ENCODE data around the gene MERTK. TPM values are rescaled to one million over a fixed set of nuclear protein-coding genes. Genes with fewer than 3 reads are reported as not detected.
"Not testable (repeated sequence)": the region's sequence is repeated elsewhere in the genome, so short reads cannot be mapped to it uniquely, and the experiment has no call there.

MERTK gene
- total RNA-seq, 5 donors from 2014 or later (not counting 1 experiment from before 2014, with no cell fraction given): 0.12 to 0.73 (median 0.33) TPM

DNA sequence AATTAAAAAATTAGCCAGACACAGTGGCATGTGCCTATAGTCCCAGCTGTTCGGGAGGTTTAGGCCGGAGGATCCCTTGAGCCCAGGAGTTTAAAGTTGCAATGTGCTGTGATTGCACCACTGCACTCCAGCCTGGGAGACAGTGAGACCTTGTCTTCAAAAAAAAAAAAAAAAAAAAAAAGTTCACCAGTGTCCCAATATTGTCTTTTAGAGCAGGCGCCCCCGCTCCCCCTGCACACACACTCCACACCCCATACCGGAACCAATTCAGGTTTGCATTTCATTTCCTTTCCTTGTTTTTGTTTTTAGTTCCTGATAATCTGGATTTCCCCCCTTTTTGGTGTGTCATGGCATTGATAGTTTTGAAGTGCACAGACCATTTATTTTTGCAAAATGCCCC lies 167.1 kb downstream of the MERTK start:
- no CpG with 5 or more reads among the region's 5 CpGs for WGBS (ENCODE audit: insufficient coverage)
- H3K4me3 Mint-ChIP-seq: no peak overlapping the region
- POLR2A ChIA-PET: no interaction called here
- no peaks in the 10 kb centered on the region for H3K27me3 Mint-ChIP-seq
- H3K27ac Mint-ChIP-seq: peak overlapping the region in 1 of 2 donors; percentile 29
- Histone ChIP-seq H3K27ac (ENCODE audit: low read length) (no peak overlapping the region), H3K36me3 (ENCODE audit: control insufficient read depth in 2 of 2, extremely low read depth in 1 of 2, insufficient read depth in 1 of 2, low read length in 1 of 2) (peaks cover 17 to 61% of the 10 kb centered on the region in 2 donors), H3K9me3 (no peaks in the 10 kb centered on the region), H3K4me1 (ENCODE audit: control insufficient read depth in 1 of 2, extremely low read depth in 1 of 2, insufficient read depth in 2 of 2, low read length in 2 of 2) (no peaks in the 10 kb centered on the region), H3K4me3 (ENCODE audit: control insufficient read depth in 1 of 2, extremely low read depth in 1 of 2, low read length in 1 of 2) (no peak overlapping the region), H3K27me3 (replicated peaks in 1 of 2; ENCODE audit: control insufficient read depth in 2 of 2, extremely low read depth in 1 of 2, insufficient read depth in 2 of 2, low read length in 1 of 2) (no peaks in the 10 kb centered on the region)
- peaks cover 69% of the 10 kb centered on the region for H3K36me3 Mint-ChIP-seq
- ATAC-seq (replicated peaks in 1 of 4) (no peak), DNase-seq (no peak)
- H3K9me3 Mint-ChIP-seq: peaks cover 0 to 4% (median 0%) of the 10 kb centered on the region in 3 donors
- H3K4me1 Mint-ChIP-seq: peaks cover 37 to 62% (median 47%) of the 10 kb centered on the region in 3 donors
- CTCF ChIA-PET: no interaction called here

DNA sequence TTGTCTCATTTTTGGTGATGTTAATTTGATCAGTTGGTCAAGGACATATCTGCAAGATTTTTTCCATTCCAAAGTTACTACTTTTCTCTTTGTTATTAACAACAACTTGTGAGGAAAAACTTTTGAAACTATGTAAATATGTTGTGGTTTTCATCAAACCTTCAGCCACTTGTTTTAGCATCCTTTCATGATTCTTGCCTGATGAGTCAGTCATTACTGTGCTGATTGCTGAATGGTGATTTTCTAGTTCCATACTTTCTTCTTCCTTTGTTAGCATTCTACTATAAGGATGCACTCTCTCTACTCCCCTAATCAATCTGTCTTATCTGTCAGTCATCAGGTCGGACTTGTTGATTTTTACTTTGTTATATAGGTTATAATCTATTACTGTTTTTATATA lies 167.6 kb downstream of the MERTK start:
- Histone ChIP-seq H3K27me3 (replicated peaks in 1 of 2; ENCODE audit: control insufficient read depth in 2 of 2, extremely low read depth in 1 of 2, insufficient read depth in 2 of 2, low read length in 1 of 2) (no peaks in the 10 kb centered on the region), H3K9me3 (no peaks in the 10 kb centered on the region), H3K36me3 (ENCODE audit: control insufficient read depth in 2 of 2, extremely low read depth in 1 of 2, insufficient read depth in 1 of 2, low read length in 1 of 2) (peaks cover 22 to 59% of the 10 kb centered on the region in 2 donors), H3K27ac (ENCODE audit: low read length) (no peak overlapping the region), H3K4me1 (ENCODE audit: control insufficient read depth in 1 of 2, extremely low read depth in 1 of 2, insufficient read depth in 2 of 2, low read length in 2 of 2) (no peaks in the 10 kb centered on the region), H3K4me3 (ENCODE audit: control insufficient read depth in 1 of 2, extremely low read depth in 1 of 2, low read length in 1 of 2) (no peak overlapping the region)
- no CpG with 5 or more reads among the region's 1 CpG for WGBS (ENCODE audit: insufficient coverage)
- peaks cover 0 to 4% (median 0%) of the 10 kb centered on the region in 3 donors for H3K9me3 Mint-ChIP-seq
- ATAC-seq (replicated peaks in 1 of 4) (no peak), DNase-seq (no peak)
- H3K36me3 Mint-ChIP-seq: peaks cover 71% of the 10 kb centered on the region
- ChIA-PET CTCF (no interaction called here), POLR2A (no interaction called here)
- H3K4me1 Mint-ChIP-seq: peaks cover 38 to 63% (median 47%) of the 10 kb centered on the region in 3 donors
- H3K27ac Mint-ChIP-seq: peak overlapping the region in 1 of 2 donors; percentile 29
- H3K4me3 Mint-ChIP-seq: no peak overlapping the region
- no peaks in the 10 kb centered on the region for H3K27me3 Mint-ChIP-seq

DNA sequence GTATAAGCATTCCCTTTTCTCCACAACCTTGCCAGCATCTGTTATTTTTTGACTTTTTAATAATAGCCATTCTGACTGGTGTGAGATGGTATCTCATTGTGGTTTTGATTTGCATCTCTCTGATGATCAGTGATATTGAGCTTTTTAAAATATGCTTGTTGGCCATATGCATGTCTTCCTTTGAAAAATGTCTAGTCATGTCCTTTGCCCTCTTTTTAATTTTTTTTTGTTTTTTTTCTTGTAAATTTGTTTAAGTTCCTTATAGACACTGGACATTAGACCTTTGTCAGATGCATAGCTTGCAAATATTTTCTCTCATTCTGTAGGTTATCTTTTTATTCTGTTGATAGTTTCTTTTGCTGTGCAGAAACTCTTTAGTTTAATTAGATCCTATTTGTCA lies 171.4 kb downstream of the MERTK start:
- DNase-seq; H3K4me3 Mint-ChIP-seq; CTCF ChIA-PET; H3K27me3 Mint-ChIP-seq; H3K4me3 ChIP-seq (ENCODE audit: control insufficient read depth in 1 of 2, extremely low read depth in 1 of 2, low read length in 1 of 2); H3K4me1 ChIP-seq (ENCODE audit: control insufficient read depth in 1 of 2, extremely low read depth in 1 of 2, insufficient read depth in 2 of 2, low read length in 2 of 2); H3K9me3 ChIP-seq; ATAC-seq (replicated peaks in 1 of 4); POLR2A ChIA-PET; H3K27ac ChIP-seq (ENCODE audit: low read length); H3K9me3 Mint-ChIP-seq; H3K27me3 ChIP-seq (replicated peaks in 1 of 2; ENCODE audit: control insufficient read depth in 2 of 2, extremely low read depth in 1 of 2, insufficient read depth in 2 of 2, low read length in 1 of 2); H3K27ac Mint-ChIP-seq: not testable (repeated sequence)
- peaks cover 68% of the 10 kb centered on the region for H3K36me3 Mint-ChIP-seq
- peaks cover 39 to 63% (median 43%) of the 10 kb centered on the region in 3 donors for H3K4me1 Mint-ChIP-seq
- peaks cover 14 to 31% of the 10 kb centered on the region in 2 donors for H3K36me3 ChIP-seq (ENCODE audit: control insufficient read depth in 2 of 2, extremely low read depth in 1 of 2, insufficient read depth in 1 of 2, low read length in 1 of 2)

DNA sequence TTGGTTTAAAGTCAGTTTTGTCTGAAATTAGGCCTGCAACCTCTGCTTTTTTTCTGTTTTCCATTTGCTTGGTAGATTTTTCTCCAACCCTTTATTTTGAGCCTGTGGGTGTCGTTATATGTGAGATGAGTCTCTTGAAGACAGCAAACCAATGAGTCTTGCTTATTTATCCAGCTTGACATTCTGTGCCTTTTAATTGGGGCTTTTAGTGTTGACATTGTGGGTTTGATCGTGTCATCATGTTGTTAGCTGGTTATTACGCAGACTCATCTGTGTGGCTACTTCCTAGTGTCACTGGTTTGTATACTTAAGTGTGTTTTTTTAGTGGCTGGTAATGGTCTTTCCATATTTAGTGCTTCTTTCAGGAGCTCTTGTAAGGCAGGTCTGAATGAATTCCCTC lies 175.5 kb downstream of the MERTK start:
- Histone ChIP-seq H3K36me3 (ENCODE audit: control insufficient read depth in 2 of 2, extremely low read depth in 1 of 2, insufficient read depth in 1 of 2, low read length in 1 of 2) (peaks cover 8 to 34% of the 10 kb centered on the region in 2 donors), H3K27me3 (replicated peaks in 1 of 2; ENCODE audit: control insufficient read depth in 2 of 2, extremely low read depth in 1 of 2, insufficient read depth in 2 of 2, low read length in 1 of 2) (no peaks in the 10 kb centered on the region), H3K4me3 (ENCODE audit: control insufficient read depth in 1 of 2, extremely low read depth in 1 of 2, low read length in 1 of 2) (no peak overlapping the region), H3K9me3 (no peaks in the 10 kb centered on the region), H3K27ac (ENCODE audit: low read length) (no peak overlapping the region), H3K4me1 (ENCODE audit: control insufficient read depth in 1 of 2, extremely low read depth in 1 of 2, insufficient read depth in 2 of 2, low read length in 2 of 2) (no peaks in the 10 kb centered on the region)
- ChIA-PET POLR2A (no interaction called here), CTCF (no interaction called here)
- Mint-ChIP-seq H3K9me3 (peaks cover 0 to 9% (median 3%) of the 10 kb centered on the region in 3 donors), H3K36me3 (peaks cover 69% of the 10 kb centered on the region), H3K27ac (no peak overlapping the region), H3K27me3 (no peaks in the 10 kb centered on the region), H3K4me1 (peaks cover 36 to 49% (median 36%) of the 10 kb centered on the region in 3 donors), H3K4me3 (no peak overlapping the region)
- ATAC-seq (replicated peaks in 1 of 4) (no peak), DNase-seq (no peak)
- 93% methylated on average over 3 of the region's 3 CpGs for WGBS (ENCODE audit: insufficient coverage)

DNA sequence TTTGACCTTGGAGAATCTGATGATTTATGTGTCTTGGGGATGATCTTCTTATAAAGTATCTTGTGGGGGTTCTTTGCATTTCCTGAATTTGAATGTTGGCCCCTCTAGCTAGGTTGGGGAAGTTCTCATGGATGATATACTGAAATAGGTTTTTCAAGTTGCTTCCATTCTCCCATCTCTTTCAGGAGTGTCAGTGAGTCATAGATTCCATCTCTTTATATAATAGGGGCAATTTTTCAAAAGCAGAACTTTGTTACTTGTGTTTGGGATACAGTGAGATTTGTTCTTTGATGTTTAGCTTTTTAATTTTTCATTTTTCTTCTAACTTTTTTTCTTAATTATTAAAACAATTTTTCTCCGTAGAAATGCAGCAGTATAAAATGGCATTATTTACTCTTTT lies 176.1 kb downstream of the MERTK start:
- peaks cover 8 to 29% of the 10 kb centered on the region in 2 donors for H3K36me3 ChIP-seq (ENCODE audit: control insufficient read depth in 2 of 2, extremely low read depth in 1 of 2, insufficient read depth in 1 of 2, low read length in 1 of 2)

DNA sequence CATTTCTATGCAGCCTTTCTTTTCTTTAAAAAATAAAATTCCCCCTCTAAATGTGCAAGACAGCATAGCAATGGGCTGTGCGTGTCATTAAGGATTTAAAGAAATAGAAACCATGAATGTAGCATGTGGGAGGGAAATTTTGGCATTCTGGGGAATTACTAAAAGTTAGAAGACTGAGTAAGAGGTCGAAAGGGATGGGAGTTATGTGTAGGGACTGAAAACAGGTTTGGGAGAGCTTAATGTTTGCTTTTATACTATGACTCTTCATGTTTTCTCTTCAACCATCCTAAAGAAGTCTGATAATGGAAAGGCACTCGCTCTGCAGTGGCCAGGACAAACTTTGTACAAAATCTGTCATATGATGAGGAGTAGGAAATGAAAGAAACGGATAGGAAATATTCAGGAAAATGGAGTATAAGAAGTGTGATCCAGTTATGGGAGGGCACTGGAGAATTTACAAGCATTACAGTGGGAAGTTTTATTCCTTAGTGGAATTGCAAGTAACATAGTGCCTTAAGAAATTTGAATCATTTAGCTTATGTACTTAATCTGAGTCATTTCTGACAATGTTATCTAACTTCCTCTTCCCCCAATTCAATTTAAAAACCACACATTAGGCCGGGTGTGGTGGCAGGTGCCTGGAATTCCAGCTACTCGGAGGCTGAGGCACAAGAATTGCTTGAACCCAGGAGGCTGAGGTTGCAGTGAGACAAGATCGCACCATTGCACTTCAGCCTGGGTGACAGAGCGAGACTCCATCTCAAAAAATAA lies 177.3 kb downstream of the MERTK start:
- Histone ChIP-seq H3K27me3 (replicated peaks in 1 of 2; ENCODE audit: control insufficient read depth in 2 of 2, extremely low read depth in 1 of 2, insufficient read depth in 2 of 2, low read length in 1 of 2) (no peaks in the 10 kb centered on the region), H3K27ac (ENCODE audit: low read length) (no peak overlapping the region), H3K9me3 (no peaks in the 10 kb centered on the region), H3K4me1 (ENCODE audit: control insufficient read depth in 1 of 2, extremely low read depth in 1 of 2, insufficient read depth in 2 of 2, low read length in 2 of 2) (no peaks in the 10 kb centered on the region), H3K36me3 (ENCODE audit: control insufficient read depth in 2 of 2, extremely low read depth in 1 of 2, insufficient read depth in 1 of 2, low read length in 1 of 2) (peaks cover 3 to 32% of the 10 kb centered on the region in 2 donors), H3K4me3 (ENCODE audit: control insufficient read depth in 1 of 2, extremely low read depth in 1 of 2, low read length in 1 of 2) (no peak overlapping the region)
- ATAC-seq (replicated peaks in 1 of 4) (no peak), DNase-seq (no peak)
- no peak overlapping the region for H3K27ac Mint-ChIP-seq
- POLR2A ChIA-PET: interaction anchor here in 1 of 2 donors (0.5 kb wide), 1 partner anchor 1155 kb away, joined by 3 read pairs; no protein-coding TSS in a partner anchor
- CTCF ChIA-PET: no interaction called here
- H3K4me1 Mint-ChIP-seq: peaks cover 28 to 35% (median 28%) of the 10 kb centered on the region in 3 donors
- H3K27me3 Mint-ChIP-seq: no peaks in the 10 kb centered on the region
- 86% methylated on average over 2 of the region's 8 CpGs for WGBS (ENCODE audit: insufficient coverage)
- H3K9me3 Mint-ChIP-seq: peaks cover 0 to 5% (median 3%) of the 10 kb centered on the region in 3 donors
- H3K36me3 Mint-ChIP-seq: peaks cover 64% of the 10 kb centered on the region
- no peak overlapping the region for H3K4me3 Mint-ChIP-seq

More for the DNA sequence above, 176.1 kb downstream of the MERTK start:
- no peak for DNase-seq
- Mint-ChIP-seq H3K4me1 (peaks cover 33 to 45% (median 34%) of the 10 kb centered on the region in 3 donors), H3K36me3 (peaks cover 71% of the 10 kb centered on the region), H3K9me3 (peaks cover 0 to 5% (median 3%) of the 10 kb centered on the region in 3 donors), H3K4me3 (no peak overlapping the region), H3K27ac (no peak overlapping the region), H3K27me3 (no peaks in the 10 kb centered on the region)
- Histone ChIP-seq H3K9me3 (no peaks in the 10 kb centered on the region), H3K27me3 (replicated peaks in 1 of 2; ENCODE audit: control insufficient read depth in 2 of 2, extremely low read depth in 1 of 2, insufficient read depth in 2 of 2, low read length in 1 of 2) (no peaks in the 10 kb centered on the region), H3K4me1 (ENCODE audit: control insufficient read depth in 1 of 2, extremely low read depth in 1 of 2, insufficient read depth in 2 of 2, low read length in 2 of 2) (no peaks in the 10 kb centered on the region), H3K4me3 (ENCODE audit: control insufficient read depth in 1 of 2, extremely low read depth in 1 of 2, low read length in 1 of 2) (no peak overlapping the region), H3K27ac (ENCODE audit: low read length) (no peak overlapping the region)
- ChIA-PET CTCF (no interaction called here), POLR2A (interaction anchor here in 1 of 2 donors (0.6 kb wide), 1 partner anchor 42 kb away, joined by 9 read pairs; no protein-coding TSS in a partner anchor)
- ATAC-seq (replicated peaks in 1 of 4): no peak
- no CpG with 5 or more reads among the region's 1 CpG for WGBS (ENCODE audit: insufficient coverage)
